PFSK-1 (cell line): ENCODE data around the gene CSNK1G1.

Source experiments
- FOXP2 ChIP-seq: optimal IDR thresholded peaks from 2 replicates; pipeline ENCODE3; 2011; ENCODE audit warnings: borderline replicate concordance, control low read depth, inconsistent platforms; ENCODE audit not compliant: insufficient read depth; ENCODE audit errors: extremely low read length, extremely low read depth
- POLR2AphosphoS5 ChIP-seq: IDR thresholded peaks from 2 replicates; pipeline ENCODE4 v1.6.1; 2012; ENCODE audit warnings: low read depth, mild to moderate bottlenecking, control low read depth, low read length, moderate library complexity
- REST ChIP-seq, 2 experiments: IDR thresholded peaks; 2 replicates each; pipeline versions ENCODE4 v1.6.1 to v1.8.0; 2011 to 2012; ENCODE audit warnings: low read depth in 2 of 2, low read length in 2 of 2, control low read depth in 1 of 2, inconsistent platforms in 1 of 2, mild to moderate bottlenecking in 1 of 2, moderate library complexity in 1 of 2; ENCODE audit not compliant: insufficient read depth in 1 of 2
- SIN3A ChIP-seq: IDR thresholded peaks from 2 replicates; pipeline ENCODE4 v1.6.1; 2012; ENCODE audit warnings: mild to moderate bottlenecking, low read length, moderate library complexity, borderline replicate concordance; ENCODE audit not compliant: insufficient read depth
- TAF1 ChIP-seq: IDR thresholded peaks from 2 replicates; pipeline ENCODE4 v1.6.1; 2012; ENCODE audit warnings: low read length, control low read depth, borderline replicate concordance; ENCODE audit not compliant: insufficient read depth

Gene CSNK1G1

GRCh38 chr15:64314456-64314855, 41.5 kb downstream of the CSNK1G1 start:
- TF ChIP-seq TAF1 (no peak), SIN3A (no peak), REST (IDR thresholded peaks at IDR 0.05; ENCODE audit: insufficient read depth in 1 of 2, low read depth in 2 of 2, low read length in 2 of 2) (no peak), FOXP2 (no peak), POLR2AphosphoS5 (no peak)

- no peak for TF ChIP-seq POLR2AphosphoS5
- TF ChIP-seq REST (IDR thresholded peaks at IDR 0.05; ENCODE audit: insufficient read depth in 1 of 2, low read depth in 2 of 2, low read length in 2 of 2) = no peak
- no peak for TF ChIP-seq SIN3A
Measured at GRCh38 chr15:64311566-64311965, 44.4 kb downstream of the CSNK1G1 start.

GRCh38 chr15:64310036-64310435, 45.9 kb downstream of the CSNK1G1 start:
- TF ChIP-seq FOXP2 = no peak
- no peak for TF ChIP-seq POLR2AphosphoS5
- TF ChIP-seq REST (IDR thresholded peaks at IDR 0.05; ENCODE audit: insufficient read depth in 1 of 2, low read depth in 2 of 2, low read length in 2 of 2) = no peak
- TF ChIP-seq SIN3A = no peak
- no peak for TF ChIP-seq TAF1

- TF ChIP-seq POLR2AphosphoS5 = no peak
- TF ChIP-seq SIN3A = no peak
- TF ChIP-seq TAF1 = no peak
- no peak for TF ChIP-seq FOXP2
- TF ChIP-seq REST (IDR thresholded peaks at IDR 0.05; ENCODE audit: insufficient read depth in 1 of 2, low read depth in 2 of 2, low read length in 2 of 2) = no peak
Measured at GRCh38 chr15:64305261-64305660, 50.7 kb downstream of the CSNK1G1 start.

- TF ChIP-seq FOXP2 (no peak), SIN3A (no peak), POLR2AphosphoS5 (no peak), TAF1 (no peak), REST (IDR thresholded peaks at IDR 0.05; ENCODE audit: insufficient read depth in 1 of 2, low read depth in 2 of 2, low read length in 2 of 2) (no peak)
Measured at GRCh38 chr15:64289550-64289949, 66.4 kb downstream of the CSNK1G1 start.
